ENCODE data around the gene ERVW-1.

GRCh38 chr7:92427193-92427592 is 50.6 kb downstream of the ERVW-1 start:
- TF ChIP-seq EZH2 (IDR thresholded peaks at IDR 0.05; ENCODE audit: low read depth, unreplicated experiment) = no peak
- no peak for TF ChIP-seq CTCF (conservative IDR thresholded peaks at IDR 0.05; ENCODE audit: low read depth in 2 of 2)
- no peak for TF ChIP-seq POLR2AphosphoS5 (IDR thresholded peaks at IDR 0.05; ENCODE audit: low read depth)
- no peak for TF ChIP-seq ZNF114 (CRISPR knock-in tag; IDR thresholded peaks at IDR 0.05)
- TF ChIP-seq EZH2phosphoT487 (IDR thresholded peaks at IDR 0.05; ENCODE audit: unreplicated experiment) = no peak
